ENCODE results near the gene DNAH17. TPM values are rescaled to one million over a fixed set of nuclear protein-coding genes. Genes with fewer than 3 reads are reported as not detected.

The DNAH17 gene
- total and polyA plus RNA-seq, 2 experiments from 2014 or later: 1.7 TPM; not detected in 1

GRCh38 chr17:78583091-78583490 lies 5.9 kb upstream of the DNAH17 start:
- H3K4me1 ChIP-seq (ENCODE audit: low read depth): no peaks in the 10 kb centered on the region
- no peak for TF ChIP-seq CTCF (IDR thresholded peaks at IDR 0.05; ENCODE audit: low read depth, low read length)
- H3K4me3 ChIP-seq: no peak overlapping the region
- DNase-seq (ENCODE audit: low read depth in 1 of 2, low spot score in 1 of 2): peak in 1 of 2 donors; percentile 27
- H3K9me3 ChIP-seq (ENCODE audit: low read depth): no peaks in the 10 kb centered on the region
- H3K36me3 ChIP-seq: no peaks in the 10 kb centered on the region
- H3K27ac ChIP-seq: no peak overlapping the region
- H3K27me3 ChIP-seq: no peaks in the 10 kb centered on the region

DNA sequence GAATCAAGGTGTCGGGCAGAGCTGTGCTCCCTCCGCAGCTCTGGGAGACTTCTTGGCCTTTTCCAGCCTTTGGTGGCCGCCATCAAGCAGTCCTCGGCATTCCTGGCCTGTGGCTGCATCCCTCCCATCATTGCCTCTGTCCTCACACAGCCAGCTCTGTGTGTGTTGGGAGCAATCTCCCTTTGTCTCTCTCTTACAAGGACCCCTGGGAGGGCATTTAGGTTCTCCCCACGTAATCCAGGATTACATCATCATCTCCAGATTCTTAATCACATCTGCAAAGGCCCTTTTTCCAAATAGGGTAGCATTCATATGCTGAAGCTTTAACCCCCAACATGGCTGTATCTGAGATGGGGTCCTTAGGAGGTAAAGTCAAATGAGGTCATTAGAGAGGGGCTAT lies 4.1 kb upstream of the DNAH17 start:
- no peaks in the 10 kb centered on the region for H3K4me1 ChIP-seq (ENCODE audit: low read depth)
- DNase-seq (ENCODE audit: low read depth in 1 of 2, low spot score in 1 of 2): no peak
- TF ChIP-seq CTCF (IDR thresholded peaks at IDR 0.05; ENCODE audit: low read depth, low read length): no peak
- H3K27me3 ChIP-seq: no peaks in the 10 kb centered on the region
- no peaks in the 10 kb centered on the region for H3K9me3 ChIP-seq (ENCODE audit: low read depth)
- H3K4me3 ChIP-seq: no peak overlapping the region
- no peak overlapping the region for H3K27ac ChIP-seq
- H3K36me3 ChIP-seq: no peaks in the 10 kb centered on the region

- no peaks in the 10 kb centered on the region for H3K27me3 ChIP-seq
- no peak overlapping the region for H3K27ac ChIP-seq
- H3K4me1 ChIP-seq (ENCODE audit: low read depth): no peaks in the 10 kb centered on the region
- no peak overlapping the region for H3K4me3 ChIP-seq
- no peaks in the 10 kb centered on the region for H3K9me3 ChIP-seq (ENCODE audit: low read depth)
- H3K36me3 ChIP-seq: no peaks in the 10 kb centered on the region
- no peak for TF ChIP-seq CTCF (IDR thresholded peaks at IDR 0.05; ENCODE audit: low read depth, low read length)
- no peak for DNase-seq (ENCODE audit: low read depth in 1 of 2, low spot score in 1 of 2)
Measured at GRCh38 chr17:78580277-78580804, 3.1 kb upstream of the DNAH17 start.

GRCh38 chr17:78576389-78577112 lies 645 bp downstream of the DNAH17 start:
- no peak for TF ChIP-seq CTCF (IDR thresholded peaks at IDR 0.05; ENCODE audit: low read depth, low read length)
- Histone ChIP-seq H3K27ac (no peak overlapping the region), H3K4me3 (no peak overlapping the region), H3K27me3 (no peaks in the 10 kb centered on the region), H3K9me3 (ENCODE audit: low read depth) (no peaks in the 10 kb centered on the region), H3K4me1 (ENCODE audit: low read depth) (no peaks in the 10 kb centered on the region), H3K36me3 (no peaks in the 10 kb centered on the region)
- DNase-seq (ENCODE audit: low read depth in 1 of 2, low spot score in 1 of 2): no peak

DNA sequence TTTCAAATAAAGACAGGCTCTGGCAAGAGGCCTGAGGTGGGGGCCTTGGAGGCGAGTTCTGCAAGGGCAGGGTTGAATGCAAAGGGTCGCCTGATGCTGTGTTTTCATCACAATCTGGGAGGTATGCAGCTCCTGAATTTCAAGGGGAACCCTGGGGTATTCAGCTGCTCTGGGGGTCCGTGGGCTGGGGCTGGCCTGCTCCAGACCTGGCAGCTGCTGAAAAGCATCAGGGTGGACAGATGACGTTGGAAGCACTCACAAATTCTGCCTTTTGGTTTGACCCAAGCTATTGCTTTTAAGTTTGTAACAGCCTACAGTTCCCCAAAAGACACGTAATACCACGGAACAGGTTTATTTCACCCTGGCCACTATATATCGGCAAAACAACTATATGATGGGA lies 1.3 kb downstream of the DNAH17 start:
- Histone ChIP-seq H3K27me3 (no peaks in the 10 kb centered on the region), H3K9me3 (ENCODE audit: low read depth) (no peaks in the 10 kb centered on the region), H3K4me1 (ENCODE audit: low read depth) (no peaks in the 10 kb centered on the region), H3K36me3 (no peaks in the 10 kb centered on the region), H3K27ac (no peak overlapping the region), H3K4me3 (no peak overlapping the region)
- no peak for TF ChIP-seq CTCF (IDR thresholded peaks at IDR 0.05; ENCODE audit: low read depth, low read length)
- DNase-seq (ENCODE audit: low read depth in 1 of 2, low spot score in 1 of 2): no peak

Data from cardiac muscle cell (in vitro differentiated cells and primary cell).